Gastroesophageal sphincter (tissue), 3 donors: ENCODE data around the gene DNAJB1.

ENCODE experiments used
- CTCF ChIP-seq, 4 experiments: fragments of 200-600 bp in 2 of 4; fragments of 450-650 bp in 2 of 4; sonication (generic) in 1 of 4; IDR thresholded peaks; one replicate each; pipeline ENCODE4 v1.5.1; 2017 to 2019; ENCODE audit warnings: antibody characterized with exemption in 4 of 4, mild to moderate bottlenecking in 2 of 4, moderate library complexity in 2 of 4
- POLR2AphosphoS5 ChIP-seq: sonication (generic); formaldehyde crosslinking; IDR thresholded peaks from one replicate; pipeline ENCODE4 v1.6.1; 2017; ENCODE audit warnings: antibody characterized with exemption

DNA sequence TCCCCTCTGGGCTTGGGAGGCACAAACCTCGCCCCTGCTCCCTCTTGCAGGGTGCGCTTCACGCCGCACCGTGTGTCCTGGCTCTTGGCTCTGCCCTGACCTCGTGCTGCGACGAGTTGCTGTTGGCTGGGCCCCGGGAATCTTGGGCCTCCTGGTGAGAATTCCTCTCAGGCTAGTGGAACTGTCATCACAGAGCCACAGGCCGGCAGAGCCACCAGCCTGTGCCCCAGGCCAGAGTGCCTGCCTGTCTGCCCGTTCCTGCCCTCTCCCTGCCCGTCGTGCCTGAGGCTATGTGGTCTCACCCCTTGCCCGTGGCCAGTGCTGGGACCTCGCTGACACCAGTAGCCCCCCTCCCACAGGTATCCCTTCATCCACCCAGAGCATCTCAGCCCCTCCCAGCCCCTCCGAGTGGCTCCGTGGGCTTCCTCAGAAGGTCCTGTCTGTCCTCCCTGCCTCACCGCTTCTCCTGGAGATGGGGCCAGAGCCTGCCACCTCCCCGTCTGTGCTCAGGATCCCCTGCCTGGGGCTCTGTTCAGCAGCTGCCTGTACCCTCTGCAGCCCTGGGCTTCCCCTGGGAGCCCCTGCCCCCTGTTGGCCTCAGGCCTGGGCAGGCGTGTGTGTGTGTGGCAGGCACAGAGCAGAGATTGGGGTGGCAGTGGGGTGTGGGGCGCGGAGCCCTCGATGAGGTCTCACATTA lies 40.3 kb upstream of the DNAJB1 start:
- TF ChIP-seq POLR2AphosphoS5 (no peak), CTCF (IDR thresholded peaks at IDR 0.05) (no peak)
